Transverse colon (tissue), 4 donors: Measurements from ENCODE around the gene OSBPL3. TPM values are rescaled to one million over a fixed set of nuclear protein-coding genes. Genes with fewer than 3 reads are reported as not detected.

ENCODE experiments used
- DNase-seq: peaks from one replicate; pipeline ENCODE4 v3.0.0-alpha.2; 2019
- H3K27ac ChIP-seq, 4 donors: fragments of 200-600 bp; sonication (generic); 2 replicates each; pipeline ENCODE4 v1.5.1; 2016 to 2018; ENCODE audit warnings: inconsistent platforms in 4 of 4
- H3K27me3 ChIP-seq: fragments of 200-600 bp; sonication (generic); 2 replicates; pipeline ENCODE4 v1.5.1; 2017; ENCODE audit warnings: inconsistent platforms
- H3K36me3 ChIP-seq, 4 donors: fragments of 200-600 bp; sonication (generic); 2 replicates each; pipeline ENCODE4 v1.5.1; 2017 to 2019; ENCODE audit warnings: inconsistent platforms in 4 of 4
- H3K4me1 ChIP-seq, 4 donors: fragments of 200-600 bp; sonication (generic); 2 replicates each; pipeline ENCODE4 v1.5.1; 2017 to 2020; ENCODE audit warnings: inconsistent platforms in 4 of 4
- H3K4me3 ChIP-seq, 4 donors: fragments of 200-600 bp; sonication (generic); 1 replicate in 1 of 4; 2 replicates in 3 of 4; pipeline versions ENCODE4 v1.5.1 to v1.6.1; 2017 to 2019; ENCODE audit warnings: inconsistent platforms in 4 of 4
- H3K9me3 ChIP-seq, 2 donors: fragments of 200-600 bp; sonication (generic); 2 replicates each; pipeline ENCODE4 v1.5.1; 2017 to 2019; ENCODE audit warnings: inconsistent platforms in 2 of 2
- CTCF ChIP-seq, 5 experiments: fragments of 200-600 bp in 3 of 5; fragments of 450-650 bp in 2 of 5; sonication (generic) in 3 of 5; IDR thresholded peaks; 1 replicate in 2 of 5; 2 replicates in 3 of 5; pipeline ENCODE4 v1.5.1; 2016 to 2017; ENCODE audit warnings: antibody characterized with exemption in 5 of 5, inconsistent platforms in 3 of 5, mild to moderate bottlenecking in 2 of 5, moderate library complexity in 1 of 5
- EP300 ChIP-seq: sonication (generic); formaldehyde crosslinking; IDR thresholded peaks from one replicate; pipeline ENCODE4 v1.6.1; 2017; ENCODE audit warnings: antibody characterized with exemption, low read depth
- POLR2A ChIP-seq: fragments of 450-650 bp; IDR thresholded peaks from one replicate; pipeline ENCODE4 v1.6.1; 2016; ENCODE audit warnings: antibody characterized with exemption, mild to moderate bottlenecking, moderate library complexity
- POLR2AphosphoS5 ChIP-seq, 3 donors: sonication (generic); formaldehyde crosslinking; IDR thresholded peaks; one replicate each; pipeline ENCODE4 v1.6.1; 2016; ENCODE audit warnings: antibody characterized with exemption in 3 of 3
- WGBS, 2 donors: methylation state at CpG; one replicate each; pipeline ENCODE4 v1.1.5; 2018; ENCODE audit warnings: low coverage in 1 of 2; 5-methylcytosine and 5-hydroxymethylcytosine counted together
- in situ Hi-C, 4 donors: fragments of 200-750 bp; cut with MboI; loops; one replicate each; pipeline versions ENCODE4 v1.15.0 to v1.15.1; 2017; ENCODE audit warnings: low sequenced_read_pairs in 3 of 4, low pct_ligation_motif_present in 1 of 4, low pct_unique_long_range_greater_than_20kb in 1 of 4
- intact Hi-C: fragments of 100-400 bp; cut with DNase I; formaldehyde crosslinking; loops from one replicate; pipeline ENCODE4 v1.15.1; 2023; ENCODE audit warnings: low total_unique reads
- total RNA-seq, 4 donors: library from RNA; depleted of rRNA; stranded (reverse); fragments of >200 nt; gene quantifications; one replicate each; pipeline ENCODE4 v1.1.0, GENCODE V29; 2016

The OSBPL3 gene
- total RNA-seq, 4 donors from 2014 or later: 6.7 to 20.6 (median 8.0) TPM

- Histone ChIP-seq H3K27me3 (no peaks in the 10 kb centered on the region), H3K4me1 (no peaks in the 10 kb centered on the region), H3K36me3 (no peaks in the 10 kb centered on the region), H3K27ac (no peak overlapping the region), H3K4me3 (no peak overlapping the region), H3K9me3 (no peaks in the 10 kb centered on the region)
- intact Hi-C loops (no loop called here), in situ Hi-C loops (no loop called here)
- no peak for TF ChIP-seq POLR2A
- no peak for TF ChIP-seq CTCF (IDR thresholded peaks at IDR 0.05)
- TF ChIP-seq EP300: no peak
- no peak for TF ChIP-seq POLR2AphosphoS5 (IDR thresholded peaks at IDR 0.05)
- DNase-seq: no peak
- WGBS, 2 donors: 58 to 73% methylated on average over 3 of the region's 3 CpGs
Measured at GRCh38 chr7:24951441-24951980, 28.5 kb downstream of the OSBPL3 start.

- Histone ChIP-seq H3K4me3 (no peak overlapping the region), H3K27me3 (no peaks in the 10 kb centered on the region), H3K27ac (no peak overlapping the region), H3K36me3 (no peaks in the 10 kb centered on the region), H3K4me1 (no peaks in the 10 kb centered on the region), H3K9me3 (no peaks in the 10 kb centered on the region)
- no peak for TF ChIP-seq CTCF (IDR thresholded peaks at IDR 0.05)
- TF ChIP-seq POLR2A: no peak
- TF ChIP-seq EP300: no peak
- TF ChIP-seq POLR2AphosphoS5 (IDR thresholded peaks at IDR 0.05): no peak
- WGBS, 2 donors: 16 to 60% methylated on average over 1 of the region's 1 CpG
- intact Hi-C loops: no loop called here
- DNase-seq: no peak
- in situ Hi-C loops: no loop called here
Measured at GRCh38 chr7:24949884-24950283, 30.1 kb downstream of the OSBPL3 start.

GRCh38 chr7:24948739-24949138 is 31.2 kb downstream of the OSBPL3 start:
- Histone ChIP-seq H3K36me3 (no peaks in the 10 kb centered on the region), H3K27ac (no peak overlapping the region), H3K4me3 (no peak overlapping the region), H3K4me1 (no peaks in the 10 kb centered on the region), H3K27me3 (no peaks in the 10 kb centered on the region), H3K9me3 (no peaks in the 10 kb centered on the region)
- in situ Hi-C loops (no loop called here), intact Hi-C loops (no loop called here)
- TF ChIP-seq CTCF (IDR thresholded peaks at IDR 0.05): no peak
- TF ChIP-seq POLR2A: no peak
- TF ChIP-seq POLR2AphosphoS5 (IDR thresholded peaks at IDR 0.05): no peak
- TF ChIP-seq EP300: no peak
- WGBS, 2 donors: 79 to 82% methylated on average over 4 of the region's 4 CpGs
- DNase-seq: no peak

GRCh38 chr7:24946467-24946866 is 33.5 kb downstream of the OSBPL3 start:
- DNase-seq: no peak
- in situ Hi-C loops (no loop called here), intact Hi-C loops (no loop called here)
- TF ChIP-seq POLR2A (no peak), POLR2AphosphoS5 (IDR thresholded peaks at IDR 0.05) (no peak), EP300 (no peak), CTCF (IDR thresholded peaks at IDR 0.05) (no peak)
- Histone ChIP-seq H3K27me3 (no peaks in the 10 kb centered on the region), H3K4me3 (no peak overlapping the region), H3K36me3 (no peaks in the 10 kb centered on the region), H3K4me1 (no peaks in the 10 kb centered on the region), H3K9me3 (no peaks in the 10 kb centered on the region), H3K27ac (no peak overlapping the region)
- 92% methylated on average over 1 of the region's 1 CpG for WGBS, 2 donors
